MM.1S (cell line): ENCODE data around the gene MCUR1.

ENCODE experiments used
- DNase-seq: peaks from one replicate; pipeline ENCODE4 v3.0.0-alpha.2; 2015
- H2AFZ ChIP-seq: fragments of 300-600 bp; sonication (generic); 2 replicates; pipeline ENCODE4 v1.6.0; 2016; ENCODE audit warnings: antibody characterized with exemption, low read length
- H3F3A ChIP-seq: fragments of 300-600 bp; sonication (generic); 2 replicates; pipeline ENCODE4 v1.6.1; 2016; ENCODE audit warnings: mild to moderate bottlenecking, antibody characterized with exemption, low read length, moderate library complexity, mixed read lengths; ENCODE audit not compliant: insufficient read depth
- H3K27ac ChIP-seq: fragments of 300-600 bp; sonication (generic); 2 replicates; pipeline ENCODE4 v1.5.1; 2016; ENCODE audit warnings: mild to moderate bottlenecking, low read length
- H3K27me3 ChIP-seq: fragments of 300-600 bp; sonication (generic); replicated peaks from 2 replicates; pipeline ENCODE4 v1.6.0; 2016; ENCODE audit warnings: low read length; ENCODE audit not compliant: insufficient read depth
- H3K36me3 ChIP-seq: fragments of 300-600 bp; sonication (generic); replicated peaks from 2 replicates; pipeline ENCODE4 v1.6.1; 2016; ENCODE audit warnings: mild to moderate bottlenecking, low read length, mixed read lengths; ENCODE audit not compliant: insufficient read depth
- H3K4me1 ChIP-seq: fragments of 300-600 bp; sonication (generic); 2 replicates; pipeline ENCODE4 v1.6.1; 2016; ENCODE audit warnings: low read length, mixed read lengths
- H3K4me2 ChIP-seq: fragments of 300-600 bp; sonication (generic); 2 replicates; pipeline ENCODE4 v1.6.0; 2016; ENCODE audit warnings: low read depth, low read length
- H3K4me3 ChIP-seq: fragments of 300-600 bp; sonication (generic); 2 replicates; pipeline ENCODE4 v1.5.1; 2016; ENCODE audit warnings: low read length, mixed read lengths
- H3K79me2 ChIP-seq: fragments of 300-600 bp; sonication (generic); 2 replicates; pipeline ENCODE4 v1.6.1; 2016; ENCODE audit warnings: mixed run types, low read length, mixed read lengths
- H3K9ac ChIP-seq: fragments of 300-600 bp; sonication (generic); 2 replicates; pipeline ENCODE4 v1.6.1; 2016; ENCODE audit warnings: low read length, mixed read lengths
- H3K9me2 ChIP-seq: fragments of 300-600 bp; sonication (generic); replicated peaks from 2 replicates; pipeline ENCODE4 v1.6.1; 2016; ENCODE audit warnings: mild to moderate bottlenecking, low read length, mixed read lengths; ENCODE audit not compliant: insufficient read depth
- H3K9me3 ChIP-seq: fragments of 300-600 bp; sonication (generic); replicated peaks from 2 replicates; pipeline ENCODE4 v1.6.1; 2016; ENCODE audit warnings: mild to moderate bottlenecking, low read length, mixed read lengths; ENCODE audit not compliant: insufficient read depth
- H4K20me1 ChIP-seq: fragments of 300-600 bp; sonication (generic); 2 replicates; pipeline ENCODE4 v1.6.1; 2016; ENCODE audit warnings: mild to moderate bottlenecking, low read length, moderate library complexity, mixed read lengths; ENCODE audit not compliant: insufficient read depth
- CTCF ChIP-seq: fragments of 300-600 bp; sonication (generic); IDR thresholded peaks from 2 replicates; pipeline ENCODE4 v1.5.1; 2016; ENCODE audit warnings: antibody characterized with exemption, low read length, mixed read lengths
- EZH2 ChIP-seq: fragments of 300-600 bp; sonication (generic); optimal IDR thresholded peaks from 2 replicates; pipeline ENCODE3; 2017; ENCODE audit warnings: low read depth, mild to moderate bottlenecking, antibody characterized with exemption, low read length, mixed read lengths
- EZH2phosphoT487 ChIP-seq: fragments of 300-600 bp; sonication (generic); IDR thresholded peaks from 2 replicates; pipeline ENCODE4 v1.6.1; 2018; ENCODE audit warnings: antibody characterized with exemption, low read length

Gene MCUR1

GRCh38 chr6:13769655-13770053 is 44.7 kb downstream of the MCUR1 start:
- Histone ChIP-seq H3K9me3 (no peaks in the 10 kb centered on the region), H3K9ac (no peak overlapping the region), H3K4me2 (no peak overlapping the region), H3F3A (no peaks in the 10 kb centered on the region), H4K20me1 (no peaks in the 10 kb centered on the region), H3K27me3 (no peaks in the 10 kb centered on the region), H3K9me2 (no peaks in the 10 kb centered on the region), H3K79me2 (no peaks in the 10 kb centered on the region), H2AFZ (no peak overlapping the region), H3K4me1 (no peaks in the 10 kb centered on the region), H3K27ac (no peak overlapping the region), H3K4me3 (no peak overlapping the region), H3K36me3 (no peaks in the 10 kb centered on the region)
- TF ChIP-seq EZH2 = no peak
- TF ChIP-seq CTCF = no peak
- no peak for TF ChIP-seq EZH2phosphoT487
- no peak for DNase-seq

GRCh38 chr6:13769034-13769654 is 45.2 kb downstream of the MCUR1 start:
- no peak overlapping the region for H2AFZ ChIP-seq
- no peak overlapping the region for H3K27ac ChIP-seq
- no peaks in the 10 kb centered on the region for H3F3A ChIP-seq
- H3K9ac ChIP-seq = no peak overlapping the region
- H3K79me2 ChIP-seq = no peaks in the 10 kb centered on the region
- no peaks in the 10 kb centered on the region for H3K27me3 ChIP-seq
- TF ChIP-seq EZH2 = no peak
- no peaks in the 10 kb centered on the region for H3K36me3 ChIP-seq
- H3K4me1 ChIP-seq = no peaks in the 10 kb centered on the region
- H3K4me2 ChIP-seq = no peak overlapping the region
- H3K9me2 ChIP-seq = no peaks in the 10 kb centered on the region
- H3K9me3 ChIP-seq = no peaks in the 10 kb centered on the region
- H4K20me1 ChIP-seq = no peaks in the 10 kb centered on the region
- DNase-seq = no peak
- H3K4me3 ChIP-seq = no peak overlapping the region

GRCh38 chr6:13767121-13767808 is 47.1 kb downstream of the MCUR1 start:
- Histone ChIP-seq H3K27me3 (no peaks in the 10 kb centered on the region), H3K36me3 (no peaks in the 10 kb centered on the region), H4K20me1 (no peaks in the 10 kb centered on the region), H3F3A (no peaks in the 10 kb centered on the region), H3K79me2 (no peaks in the 10 kb centered on the region), H2AFZ (no peak overlapping the region), H3K9me3 (no peaks in the 10 kb centered on the region), H3K4me3 (no peak overlapping the region), H3K4me2 (no peak overlapping the region), H3K9ac (no peak overlapping the region), H3K4me1 (0 out of 2 replicates have a peak, but pooled peaks cover 11% of the 10 kb centered on the region), H3K9me2 (no peaks in the 10 kb centered on the region), H3K27ac (no peak overlapping the region)
- DNase-seq = no peak
- TF ChIP-seq CTCF (no peak), EZH2phosphoT487 (no peak), EZH2 (no peak)

GRCh38 chr6:13766201-13766634 is 48.1 kb downstream of the MCUR1 start:
- TF ChIP-seq EZH2phosphoT487 (no peak), CTCF (no peak), EZH2 (no peak)
- H3K79me2 ChIP-seq = no peaks in the 10 kb centered on the region
- no peaks in the 10 kb centered on the region for H4K20me1 ChIP-seq
- H3K4me1 ChIP-seq = 0 out of 2 replicates have a peak, but pooled peaks cover 11% of the 10 kb centered on the region
- H3F3A ChIP-seq = no peaks in the 10 kb centered on the region
- no peak overlapping the region for H3K4me3 ChIP-seq
- no peak overlapping the region for H3K9ac ChIP-seq
- no peak overlapping the region for H2AFZ ChIP-seq
- no peaks in the 10 kb centered on the region for H3K36me3 ChIP-seq
- no peaks in the 10 kb centered on the region for H3K9me3 ChIP-seq
- no peak overlapping the region for H3K4me2 ChIP-seq
- H3K27me3 ChIP-seq = no peaks in the 10 kb centered on the region
- no peak for DNase-seq
- H3K27ac ChIP-seq = no peak overlapping the region
- H3K9me2 ChIP-seq = no peaks in the 10 kb centered on the region
